ENCODE data around the gene C13orf46.

- TF ChIP-seq CTCF (conservative IDR thresholded peaks at IDR 0.05 in 1 of 2, IDR thresholded peaks at IDR 0.05 in 1 of 2; ENCODE audit: low read depth in 1 of 2, low read length in 2 of 2): no peak
- TF ChIP-seq EZH2 (IDR thresholded peaks at IDR 0.05; ENCODE audit: low read length, missing control alignments): no peak
Measured at GRCh38 chr13:113955235-113955634, 18.6 kb downstream of the C13orf46 start.

Data from fibroblast of lung (primary cell).